Kasumi-1 (cell line): ENCODE results near the gene RNF115.
A peak's percentile ranks its signal among the peaks of the same experiment; 100 is the strongest.
"Not testable (repeated sequence)": the region's sequence is repeated elsewhere in the genome, so short reads cannot be mapped to it uniquely, and the experiment has no call there.

Source experiments
- DNase-seq, 2 experiments: peaks; one replicate each; lab custom pipeline; 2025; lab: John Stamatoyannopoulos, UW

Gene RNF115

GRCh38 chr1:145827966-145828365, 4.1 kb upstream of the RNF115 start:
- no peak for DNase-seq

- peak in 1 of 2 experiments; percentile 8 for DNase-seq
These were observed 2.1 kb upstream of the RNF115 start for GRCh38 chr1:145826030-145826429.

GRCh38 chr1:145824499-145824842, 576 bp upstream of the RNF115 start:
- no peak for DNase-seq

GRCh38 chr1:145822779-145823331, 1.0 kb downstream of the RNF115 start:
- not testable (repeated sequence) for DNase-seq

GRCh38 chr1:145818095-145818494, 5.8 kb downstream of the RNF115 start:
- DNase-seq, result not testable (repeated sequence)

GRCh38 chr1:145812977-145813810, 10.7 kb downstream of the RNF115 start:
- not testable (repeated sequence) for DNase-seq

- no peak for DNase-seq
These were observed 17.1 kb downstream of the RNF115 start for GRCh38 chr1:145806844-145807243.

- DNase-seq, result no peak
These were observed 17.5 kb downstream of the RNF115 start for GRCh38 chr1:145806408-145806807.

- DNase-seq, result no peak
These were observed 18.8 kb downstream of the RNF115 start for GRCh38 chr1:145805057-145805456.

GRCh38 chr1:145804235-145805045, 19.5 kb downstream of the RNF115 start:
- no peak for DNase-seq

GRCh38 chr1:145799806-145800205, 24.1 kb downstream of the RNF115 start:
- DNase-seq, result no peak

GRCh38 chr1:145796753-145797152, 27.1 kb downstream of the RNF115 start:
- no peak for DNase-seq

- no peak for DNase-seq
These were observed 28.5 kb downstream of the RNF115 start for GRCh38 chr1:145795257-145795881.

GRCh38 chr1:145792484-145792883, 31.4 kb downstream of the RNF115 start:
- DNase-seq, result no peak

GRCh38 chr1:145791860-145792259, 32.0 kb downstream of the RNF115 start:
- DNase-seq, result not testable (repeated sequence)

GRCh38 chr1:145788580-145788979, 35.3 kb downstream of the RNF115 start:
- no peak for DNase-seq

GRCh38 chr1:145786271-145786670, 37.6 kb downstream of the RNF115 start:
- DNase-seq, result no peak

- DNase-seq, result no peak
These were observed 38.3 kb downstream of the RNF115 start for GRCh38 chr1:145785547-145785946.

- DNase-seq, result no peak
These were observed 39.5 kb downstream of the RNF115 start for GRCh38 chr1:145784409-145784808.

GRCh38 chr1:145782272-145783099, 41.4 kb downstream of the RNF115 start:
- no peak for DNase-seq

GRCh38 chr1:145778146-145778540, 45.8 kb downstream of the RNF115 start:
- DNase-seq, result no peak
